IPS DF 4.7 (cell line): ENCODE measurements around the gene GPR107.

Experiments used
- DNase-seq: peaks from one replicate; pipeline ENCODE4 v3.0.0-alpha.2; 2013; ENCODE audit warnings: low spot score; ENCODE audit errors: extremely low read depth

GPR107 gene

GRCh38 chr9:130181678-130182380 is 128.1 kb downstream of the GPR107 start:
- DNase-seq: no peak

GRCh38 chr9:130182381-130182909 is 128.7 kb downstream of the GPR107 start:
- DNase-seq: no peak

DNA sequence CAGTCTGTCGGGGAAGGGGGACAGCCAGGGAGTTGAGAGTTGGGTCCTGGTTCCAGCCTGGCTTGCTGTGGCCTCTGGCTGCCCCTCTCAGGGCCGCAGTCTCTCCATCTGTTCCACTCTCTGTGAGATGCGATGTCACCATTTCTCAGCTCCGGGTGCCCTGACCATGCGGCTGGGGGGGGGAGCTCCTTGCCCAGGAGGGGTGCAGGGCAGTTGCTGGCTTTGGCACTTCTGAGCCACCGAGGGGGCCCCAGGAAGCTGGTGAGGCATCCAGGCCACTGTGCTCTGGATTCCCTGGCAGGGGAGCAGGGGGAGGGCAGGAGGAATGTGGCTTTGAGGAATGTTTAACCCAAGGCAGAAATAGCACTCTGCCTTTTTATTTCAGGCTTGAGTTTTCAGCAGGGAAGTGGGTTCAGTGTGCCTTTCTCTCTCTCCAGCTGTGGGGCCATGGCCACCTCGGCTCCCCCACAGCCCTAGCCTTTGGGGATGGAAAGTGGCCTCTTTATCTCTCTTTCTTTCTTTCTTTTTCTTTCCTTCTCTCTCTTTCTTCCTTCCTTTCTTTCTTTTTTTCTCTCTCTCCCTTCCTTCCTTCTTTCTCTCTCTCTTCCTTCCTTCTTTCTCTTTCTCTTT is 129.5 kb downstream of the GPR107 start:
- no peak for DNase-seq

GRCh38 chr9:130185017-130185416 is 131.3 kb downstream of the GPR107 start:
- DNase-seq: no peak

DNA sequence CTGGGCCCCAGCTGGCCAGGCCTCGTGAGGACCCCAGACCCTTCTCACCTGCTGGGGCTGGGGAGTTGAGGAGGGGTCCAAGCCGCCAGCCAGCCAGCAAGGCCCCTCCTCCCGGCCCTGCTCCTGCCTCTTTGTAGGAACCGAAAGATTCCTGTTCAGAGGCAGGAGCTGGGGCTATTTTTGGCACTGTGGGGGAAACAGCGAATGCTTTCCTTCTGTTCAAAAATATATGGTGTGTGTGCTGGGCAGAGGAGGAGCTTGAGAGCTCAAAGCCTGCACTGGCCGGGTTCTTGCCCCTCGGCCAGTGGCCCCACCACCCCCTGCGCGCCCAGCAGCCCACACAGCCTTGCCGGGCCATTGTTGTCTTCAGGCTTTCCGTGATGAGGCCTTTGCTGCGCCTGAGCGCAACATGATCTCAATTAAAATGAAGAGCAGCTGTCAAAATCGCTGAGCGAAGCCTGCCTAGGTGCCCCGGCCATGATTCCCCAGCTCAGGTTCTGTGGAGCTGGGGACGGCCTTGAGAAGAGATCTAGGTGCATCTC is 131.9 kb downstream of the GPR107 start:
- DNase-seq: no peak

- no peak for DNase-seq
Observed at GRCh38 chr9:130186051-130186450, 132.3 kb downstream of the GPR107 start.

- no peak for DNase-seq
Observed at GRCh38 chr9:130186839-130187522, 133.3 kb downstream of the GPR107 start.

DNA sequence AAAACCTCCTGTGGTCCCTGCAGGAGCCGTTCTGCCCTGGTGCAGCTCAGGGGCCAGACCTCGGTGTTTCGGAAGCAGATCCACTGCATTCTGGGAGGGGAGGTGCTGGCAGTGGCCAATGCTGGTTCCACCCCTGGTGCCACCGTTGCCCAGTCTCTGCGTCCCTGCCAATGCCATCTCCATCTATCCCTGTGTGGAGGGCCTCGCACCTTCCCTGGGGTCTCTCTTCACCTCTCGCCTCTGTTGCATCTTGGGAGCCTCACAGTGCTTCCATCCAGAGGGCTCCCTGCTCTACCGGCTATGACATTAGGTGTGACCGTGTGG is 133.8 kb downstream of the GPR107 start:
- no peak for DNase-seq

DNA sequence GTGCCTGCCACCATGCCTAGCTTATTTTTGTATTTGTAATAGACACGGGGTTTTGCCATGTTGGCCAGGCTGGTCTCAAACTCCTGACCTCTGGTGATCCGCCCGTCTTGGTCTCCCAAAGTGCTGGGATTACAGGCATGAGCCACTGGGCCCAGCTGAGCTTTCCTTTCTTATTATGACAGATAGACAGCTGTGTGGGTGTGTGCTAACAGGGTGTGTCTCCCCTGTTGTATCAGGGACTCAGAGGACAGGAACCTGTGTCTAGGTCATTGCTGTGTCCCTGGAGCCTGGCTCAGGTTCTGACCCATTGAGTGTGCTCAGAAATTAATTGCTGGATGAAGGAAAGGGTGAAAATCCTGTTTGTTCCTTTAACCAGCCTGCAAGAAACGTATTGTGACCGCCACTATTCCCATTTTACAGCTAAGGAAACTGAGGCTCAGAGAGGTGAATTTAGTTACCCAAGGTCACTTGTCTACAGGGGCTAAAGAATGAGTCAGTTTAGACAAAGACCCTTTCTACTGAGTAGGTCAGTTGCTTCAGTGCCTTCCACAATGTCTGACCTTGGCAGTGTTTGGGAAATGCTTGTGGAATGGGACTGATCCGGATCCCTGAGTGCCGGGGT is 135.3 kb downstream of the GPR107 start:
- DNase-seq: no peak
